HepG2 (cell line): Measurements from ENCODE around the gene NFE2L2. TPM values are rescaled to one million over a fixed set of nuclear protein-coding genes. Genes with fewer than 3 reads are reported as not detected.

Experiments used
- CEBPG ChIP-seq: IDR thresholded peaks from 2 replicates; pipeline ENCODE4 v1.6.1; 2016
- ELF3 ChIP-seq: IDR thresholded peaks from 2 replicates; pipeline ENCODE4 v1.6.1; 2016; ENCODE audit warnings: missing genetic modification reagents, missing compliant biosample characterization
- GTF3A ChIP-seq: sonication (generic); formaldehyde crosslinking; conservative IDR thresholded peaks from 2 replicates; pipeline ENCODE4 v1.4.0; 2020; ENCODE audit warnings: mild to moderate bottlenecking, missing genetic modification reagents
- HDAC6 ChIP-seq: fragments of 200-600 bp; sonication (generic); IDR thresholded peaks from 2 replicates; pipeline ENCODE4 v1.7.0; 2017; ENCODE audit warnings: mild to moderate bottlenecking, antibody characterized with exemption, low read length, low read depth
- MED8 ChIP-seq: sonication (generic); formaldehyde crosslinking; IDR thresholded peaks from 2 replicates; pipeline ENCODE4 v1.8.1; 2023; ENCODE audit warnings: mild to moderate bottlenecking, missing genetic modification reagents; ENCODE audit not compliant: insufficient replicate concordance
- NCOR1 ChIP-seq: fragments of 200-600 bp; sonication (generic); IDR thresholded peaks from 2 replicates; pipeline ENCODE4 v1.7.0; 2017; ENCODE audit warnings: antibody characterized with exemption, low read length, borderline replicate concordance
- PHF5A ChIP-seq: IDR thresholded peaks from one replicate; pipeline ENCODE4 v1.6.1; 2018; ENCODE audit warnings: low read depth, missing genetic modification reagents; ENCODE audit not compliant: unreplicated experiment
- PRDM10 ChIP-seq: sonication (generic); formaldehyde crosslinking; IDR thresholded peaks from 2 replicates; pipeline ENCODE4 v1.4.0; 2020; ENCODE audit warnings: low read depth, missing genetic modification reagents
- REL ChIP-seq: sonication (generic); formaldehyde crosslinking; conservative IDR thresholded peaks from 2 replicates; pipeline ENCODE4 v1.8.0; 2022; ENCODE audit warnings: mild to moderate bottlenecking, missing genetic modification reagents, moderate library complexity
- SALL1 ChIP-seq: sonication (generic); formaldehyde crosslinking; IDR thresholded peaks from 2 replicates; pipeline ENCODE4 v1.8.0; 2022; ENCODE audit warnings: mild to moderate bottlenecking, missing genetic modification reagents
- SMAD3 ChIP-seq: sonication (generic); formaldehyde crosslinking; IDR thresholded peaks from 2 replicates; pipeline ENCODE4 v1.4.0; 2020; ENCODE audit warnings: missing genetic modification reagents
- SMARCC2 ChIP-seq: fragments of 450-650 bp; IDR thresholded peaks from 2 replicates; pipeline ENCODE4 v1.6.1; 2017; ENCODE audit warnings: antibody characterized with exemption, mild to moderate bottlenecking
- SMC3 ChIP-seq: IDR thresholded peaks from 2 replicates; pipeline ENCODE4 v1.6.1; 2011; ENCODE audit warnings: low read length, improper control_type of control experiment
- SMYD3 ChIP-seq: sonication (generic); formaldehyde crosslinking; IDR thresholded peaks from 2 replicates; pipeline ENCODE4 v1.8.1; 2023; ENCODE audit warnings: mild to moderate bottlenecking, missing genetic modification reagents
- TAF1 ChIP-seq: sonication (generic); formaldehyde crosslinking; IDR thresholded peaks from 2 replicates; pipeline ENCODE4 v1.4.0; 2020; ENCODE audit warnings: missing genetic modification reagents
- U2AF2 ChIP-seq: fragments of 200-400 bp; formaldehyde crosslinking; IDR thresholded peaks from 2 replicates; pipeline ENCODE4 v1.6.1; 2017; ENCODE audit warnings: low read depth, mild to moderate bottlenecking, low read length
- ZNF30 ChIP-seq: sonication (generic); formaldehyde crosslinking; IDR thresholded peaks from 2 replicates; pipeline ENCODE4 v1.5.0; 2020; ENCODE audit warnings: mild to moderate bottlenecking, missing genetic modification reagents
- ZNF431 ChIP-seq: sonication (generic); formaldehyde crosslinking; IDR thresholded peaks from 2 replicates; pipeline ENCODE4 v1.9.0; 2022; ENCODE audit warnings: missing genetic modification reagents, low read depth, mild to moderate bottlenecking, borderline replicate concordance
- polyA plus RNA-seq, 8 experiments: library from polyadenylated mRNA; depleted of rRNA in 3 of 8; stranded (reverse) in 7 of 8; unstranded in 1 of 8; fragments of >200 nt; fragmentation: Illumina TruSeq in 4 of 8; extraction: Trizol in 4 of 8; gene quantifications; 2 replicates each; pipeline versions ENCODE4 v1.2.1 to v1.2.3, GENCODE V29; 2011 to 2016; ENCODE audit warnings: low read depth in 4 of 8, missing spikeins in 1 of 8, mixed read lengths in 1 of 8; ENCODE audit not compliant: insufficient read depth in 1 of 8
- total RNA-seq, 5 experiments: library from RNA; depleted of rRNA; stranded (reverse); fragments of >200 nt; fragmentation: Illumina TruSeq; extraction: Trizol; gene quantifications; 2 replicates each; pipeline ENCODE4 v1.2.3, GENCODE V29; 2016; ENCODE audit warnings: low read depth in 1 of 5
- TF ChIP-seq, protein P1 (sequence below): sonication (generic); formaldehyde crosslinking; IDR thresholded peaks from 2 replicates; pipeline ENCODE4 v1.9.0; 2021; ENCODE audit warnings: missing genetic modification reagents, mild to moderate bottlenecking, borderline replicate concordance
- TF ChIP-seq, protein P2 (sequence below): sonication (generic); formaldehyde crosslinking; conservative IDR thresholded peaks from 2 replicates; pipeline ENCODE4 v1.4.0; 2020; ENCODE audit warnings: missing genetic modification reagents
- TF ChIP-seq, protein P3 (sequence below): IDR thresholded peaks from 2 replicates; pipeline ENCODE4 v1.6.1; 2016; ENCODE audit warnings: missing compliant biosample characterization, missing genetic modification reagents, borderline replicate concordance

Gene NFE2L2
- total and polyA plus RNA-seq, 2 of the 13 experiments (the other 11 are each of a cell fraction or from before 2014, with no cell fraction given): 84.6 to 215 TPM

GRCh38 chr2:177212891-177213856 lies 51.4 kb downstream of the NFE2L2 start (continued):
- TF ChIP-seq, protein P1, sequence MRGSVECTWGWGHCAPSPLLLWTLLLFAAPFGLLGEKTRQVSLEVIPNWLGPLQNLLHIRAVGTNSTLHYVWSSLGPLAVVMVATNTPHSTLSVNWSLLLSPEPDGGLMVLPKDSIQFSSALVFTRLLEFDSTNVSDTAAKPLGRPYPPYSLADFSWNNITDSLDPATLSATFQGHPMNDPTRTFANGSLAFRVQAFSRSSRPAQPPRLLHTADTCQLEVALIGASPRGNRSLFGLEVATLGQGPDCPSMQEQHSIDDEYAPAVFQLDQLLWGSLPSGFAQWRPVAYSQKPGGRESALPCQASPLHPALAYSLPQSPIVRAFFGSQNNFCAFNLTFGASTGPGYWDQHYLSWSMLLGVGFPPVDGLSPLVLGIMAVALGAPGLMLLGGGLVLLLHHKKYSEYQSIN: no peak
- TF ChIP-seq GTF3A (CRISPR knock-in tag): no peak
- TF ChIP-seq SMAD3 (CRISPR knock-in tag): 0 out of 2 replicates have a peak, but pooled peaks have one; percentile 24
- 0 out of 2 replicates have a peak, but pooled peaks have one; percentile 49 for TF ChIP-seq HDAC6
- peak; percentile 75 for TF ChIP-seq ELF3
- peak; percentile 2 for TF ChIP-seq MED8 (CRISPR knock-in tag)
- TF ChIP-seq ZNF431 (CRISPR knock-in tag): peak; percentile 86; the same call in 1 of the 2 replicates
- TF ChIP-seq, protein P2, sequence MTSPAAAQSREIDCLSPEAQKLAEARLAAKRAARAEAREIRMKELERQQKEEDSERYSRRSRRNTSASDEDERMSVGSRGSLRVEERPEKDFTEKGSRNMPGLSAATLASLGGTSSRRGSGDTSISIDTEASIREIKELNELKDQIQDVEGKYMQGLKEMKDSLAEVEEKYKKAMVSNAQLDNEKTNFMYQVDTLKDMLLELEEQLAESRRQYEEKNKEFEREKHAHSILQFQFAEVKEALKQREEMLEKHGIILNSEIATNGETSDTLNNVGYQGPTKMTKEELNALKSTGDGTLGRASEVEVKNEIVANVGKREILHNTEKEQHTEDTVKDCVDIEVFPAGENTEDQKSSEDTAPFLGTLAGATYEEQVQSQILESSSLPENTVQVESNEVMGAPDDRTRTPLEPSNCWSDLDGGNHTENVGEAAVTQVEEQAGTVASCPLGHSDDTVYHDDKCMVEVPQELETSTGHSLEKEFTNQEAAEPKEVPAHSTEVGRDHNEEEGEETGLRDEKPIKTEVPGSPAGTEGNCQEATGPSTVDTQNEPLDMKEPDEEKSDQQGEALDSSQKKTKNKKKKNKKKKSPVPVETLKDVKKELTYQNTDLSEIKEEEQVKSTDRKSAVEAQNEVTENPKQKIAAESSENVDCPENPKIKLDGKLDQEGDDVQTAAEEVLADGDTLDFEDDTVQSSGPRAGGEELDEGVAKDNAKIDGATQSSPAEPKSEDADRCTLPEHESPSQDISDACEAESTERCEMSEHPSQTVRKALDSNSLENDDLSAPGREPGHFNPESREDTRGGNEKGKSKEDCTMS (CRISPR knock-in tag): no peak
- peak; percentile 87; the same call in 1 of the 2 replicates for TF ChIP-seq TAF1 (CRISPR knock-in tag)
- TF ChIP-seq REL (CRISPR knock-in tag): peak; percentile 94
- peak; percentile 90 for TF ChIP-seq SALL1 (CRISPR knock-in tag)
- peak; percentile 94 for TF ChIP-seq CEBPG (CRISPR knock-in tag)
- no peak for TF ChIP-seq SMARCC2
- peak; percentile 26; the same call in 1 of the 2 replicates for TF ChIP-seq NCOR1
- TF ChIP-seq ZNF30: peak; percentile 67; the same call in 1 of the 2 replicates
- TF ChIP-seq SMC3: no peak
- no peak for TF ChIP-seq U2AF2
- TF ChIP-seq SMYD3 (CRISPR knock-in tag): peak; percentile 68
- TF ChIP-seq, protein P3, sequence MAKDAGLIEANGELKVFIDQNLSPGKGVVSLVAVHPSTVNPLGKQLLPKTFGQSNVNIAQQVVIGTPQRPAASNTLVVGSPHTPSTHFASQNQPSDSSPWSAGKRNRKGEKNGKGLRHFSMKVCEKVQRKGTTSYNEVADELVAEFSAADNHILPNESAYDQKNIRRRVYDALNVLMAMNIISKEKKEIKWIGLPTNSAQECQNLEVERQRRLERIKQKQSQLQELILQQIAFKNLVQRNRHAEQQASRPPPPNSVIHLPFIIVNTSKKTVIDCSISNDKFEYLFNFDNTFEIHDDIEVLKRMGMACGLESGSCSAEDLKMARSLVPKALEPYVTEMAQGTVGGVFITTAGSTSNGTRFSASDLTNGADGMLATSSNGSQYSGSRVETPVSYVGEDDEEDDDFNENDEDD: peak; percentile 90
- no peak; the same call in 1 of the 2 replicates for TF ChIP-seq PRDM10 (CRISPR knock-in tag)
- no peak for TF ChIP-seq PHF5A (CRISPR knock-in tag)
